ENCODE measurements around the gene PLCD1. TPM values are rescaled to one million over a fixed set of nuclear protein-coding genes. Genes with fewer than 3 reads are reported as not detected.

The PLCD1 gene
- 21.6 and 22.9 TPM in 2 replicates for total RNA-seq

DNA sequence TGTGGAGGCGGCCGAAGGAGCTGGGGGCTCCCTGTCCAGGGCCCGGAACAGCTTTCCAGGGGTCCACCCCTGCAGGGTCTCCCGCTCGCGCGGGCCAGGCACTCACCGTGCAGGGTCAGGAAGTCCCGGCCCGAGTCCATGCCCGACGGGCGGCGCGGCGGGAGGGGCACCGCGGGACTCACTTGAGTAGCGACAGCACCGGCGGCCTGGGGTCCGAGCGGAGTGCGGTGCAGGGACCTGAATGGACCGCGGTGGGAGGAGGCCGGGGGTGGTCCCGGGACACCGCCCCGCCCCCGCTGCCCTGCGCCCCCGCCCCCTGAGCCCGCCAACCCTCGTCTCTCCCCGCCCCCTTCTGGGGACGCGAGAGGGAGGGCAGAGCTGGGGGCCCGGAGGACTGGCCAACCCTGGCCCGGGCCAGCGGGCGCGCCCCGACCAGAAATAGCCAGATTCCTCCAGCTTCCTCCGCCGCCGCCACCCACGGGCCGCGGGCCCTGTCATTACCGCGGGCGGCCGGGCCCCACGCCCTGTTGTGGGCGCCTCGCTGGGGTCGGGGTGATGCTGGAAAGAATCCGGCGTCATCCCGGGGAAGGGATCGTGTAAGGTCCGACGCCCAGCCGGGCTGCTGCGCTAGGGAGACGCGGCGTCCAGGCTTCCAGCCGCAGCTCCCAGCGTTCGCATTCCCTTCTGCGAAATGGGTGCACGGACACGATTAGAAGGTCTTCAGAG is at the start of gene PLCD1:
Gene PLCD1 (minus strand): TSS at position 243 of the 726 bp plus-strand sequence. CDS start 103 bp downstream, at position 140.

DNA sequence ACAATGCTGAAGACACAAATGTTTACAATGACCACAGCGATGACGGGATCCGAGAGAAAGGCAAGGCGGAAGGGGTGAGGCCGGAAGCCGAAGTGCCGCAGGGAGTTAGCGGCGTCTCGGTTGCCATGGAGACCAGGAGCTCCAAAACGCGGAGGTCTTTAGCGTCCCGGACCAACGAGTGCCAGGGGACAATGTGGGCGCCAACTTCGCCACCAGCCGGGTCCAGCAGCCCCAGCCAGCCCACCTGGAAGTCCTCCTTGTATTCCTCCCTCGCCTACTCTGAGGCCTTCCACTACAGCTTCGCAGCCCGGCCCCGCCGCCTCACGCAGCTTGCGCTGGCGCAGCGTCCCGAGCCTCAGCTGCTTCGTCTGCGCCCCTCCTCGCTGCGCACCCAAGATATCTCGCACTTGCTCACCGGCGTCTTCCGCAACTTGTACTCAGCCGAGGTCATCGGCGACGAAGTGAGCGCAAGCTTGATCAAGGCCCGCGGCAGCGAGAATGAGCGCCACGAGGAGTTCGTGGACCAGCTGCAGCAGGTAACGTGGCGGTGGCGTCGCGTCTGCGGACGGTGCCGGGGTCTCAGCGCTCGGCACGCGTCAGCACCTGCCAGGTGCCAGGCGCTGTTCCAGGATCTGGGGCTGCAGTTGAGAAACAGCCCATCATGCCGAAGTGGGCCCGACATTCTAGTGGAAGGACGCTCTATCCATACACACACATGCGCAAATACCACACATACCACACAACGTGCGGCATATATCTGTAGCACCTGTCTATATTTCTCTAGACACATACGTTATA is 9.9 kb upstream of the PLCD1 start, which contains the start of gene DLEC1:
Gene DLEC1 (plus strand): TSS at position 108 of the 798 bp plus-strand sequence. CDS start 18 bp downstream, at position 126.

GRCh38 chr3:37990527-37990926 is 38.9 kb downstream of the PLCD1 start, which contains the start of gene VILL:
VILL (plus strand) TSS chr3:37990786; CDS start chr3:37993673, 2,887 bp downstream.

Other genes with a start within 250 kb of the PLCD1 start
- 21.9 and 35.8 TPM in 2 replicates for gene CTDSPL, start 167.8 kb downstream of the PLCD1 start, total RNA-seq
- gene VILL, start 38.9 kb downstream of the PLCD1 start, total RNA-seq, result 2.5 and 2.6 TPM in 2 replicates
- gene DLEC1, start 9.6 kb upstream of the PLCD1 start, total RNA-seq, result 0.18 TPM in 1 of 2 replicates, not detected in the other
- gene ACAA1, start 107.5 kb upstream of the PLCD1 start, total RNA-seq, result 35.8 and 51.6 TPM in 2 replicates
- gene MYD88, start 109.0 kb upstream of the PLCD1 start, total RNA-seq, result 25.9 and 27.8 TPM in 2 replicates
- gene OXSR1, start 135.9 kb upstream of the PLCD1 start, total RNA-seq, result 29.7 and 30.5 TPM in 2 replicates
- not detected in 2 replicates for gene SLC22A13, start 236.2 kb upstream of the PLCD1 start, total RNA-seq